GM18511 (cell line): ENCODE results near the gene ARHGEF7.

ENCODE experiments used
- ATAC-seq: cut with Tn5 transposase; IDR thresholded peaks from one replicate; pipeline ENCODE4 v1.9.1; 2021; ENCODE audit warnings: mild to moderate bottlenecking, moderate library complexity; ENCODE audit not compliant: unreplicated experiment

The ARHGEF7 gene

DNA sequence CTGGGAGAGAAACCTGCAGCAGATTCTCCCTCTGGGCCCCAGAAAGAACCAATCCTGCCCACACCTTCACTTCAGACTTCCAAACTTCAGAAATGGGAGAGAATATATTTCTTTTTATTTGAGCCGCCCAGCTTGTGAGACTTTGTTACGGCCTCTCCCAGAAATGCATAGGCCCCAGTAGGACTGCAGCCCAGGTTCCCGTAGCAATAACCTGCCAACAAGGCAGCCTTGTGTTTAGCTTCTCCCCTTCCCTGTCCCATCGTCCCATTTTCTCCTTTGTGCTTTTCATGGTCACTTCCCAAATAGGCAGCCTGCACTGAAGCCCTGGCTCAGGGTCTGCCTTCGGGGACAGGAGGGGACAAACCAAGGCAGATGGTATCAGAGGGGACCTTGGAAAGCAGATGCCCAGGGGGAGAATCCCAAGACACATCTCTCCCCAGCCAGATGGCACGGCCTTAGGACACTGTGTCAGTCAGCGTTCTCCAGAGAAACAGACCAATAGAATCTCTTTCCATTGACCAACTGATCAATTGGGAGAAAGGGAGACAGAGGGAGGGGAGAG lies 3.7 kb upstream of the ARHGEF7 start:
- no peak for ATAC-seq

DNA sequence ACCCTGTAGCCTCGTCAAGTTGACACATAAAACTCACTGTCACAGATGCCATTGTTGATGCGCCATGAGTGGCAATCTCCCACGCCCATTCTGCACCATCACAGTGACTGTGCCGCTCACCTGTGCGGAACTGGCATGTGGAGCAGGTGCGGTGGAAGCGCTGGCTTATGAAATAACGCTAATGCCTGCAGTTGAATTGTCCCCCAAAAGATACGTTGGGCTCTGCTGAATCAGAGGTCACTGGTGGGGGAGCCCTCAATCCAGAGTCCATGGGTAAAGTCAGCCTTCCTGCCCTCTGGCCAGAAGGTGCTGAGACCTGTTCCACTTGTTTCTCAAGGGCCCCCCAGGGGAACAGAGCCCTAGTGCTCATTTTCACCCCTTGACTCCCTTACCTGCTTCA lies 2.9 kb upstream of the ARHGEF7 start:
- no peak for ATAC-seq

DNA sequence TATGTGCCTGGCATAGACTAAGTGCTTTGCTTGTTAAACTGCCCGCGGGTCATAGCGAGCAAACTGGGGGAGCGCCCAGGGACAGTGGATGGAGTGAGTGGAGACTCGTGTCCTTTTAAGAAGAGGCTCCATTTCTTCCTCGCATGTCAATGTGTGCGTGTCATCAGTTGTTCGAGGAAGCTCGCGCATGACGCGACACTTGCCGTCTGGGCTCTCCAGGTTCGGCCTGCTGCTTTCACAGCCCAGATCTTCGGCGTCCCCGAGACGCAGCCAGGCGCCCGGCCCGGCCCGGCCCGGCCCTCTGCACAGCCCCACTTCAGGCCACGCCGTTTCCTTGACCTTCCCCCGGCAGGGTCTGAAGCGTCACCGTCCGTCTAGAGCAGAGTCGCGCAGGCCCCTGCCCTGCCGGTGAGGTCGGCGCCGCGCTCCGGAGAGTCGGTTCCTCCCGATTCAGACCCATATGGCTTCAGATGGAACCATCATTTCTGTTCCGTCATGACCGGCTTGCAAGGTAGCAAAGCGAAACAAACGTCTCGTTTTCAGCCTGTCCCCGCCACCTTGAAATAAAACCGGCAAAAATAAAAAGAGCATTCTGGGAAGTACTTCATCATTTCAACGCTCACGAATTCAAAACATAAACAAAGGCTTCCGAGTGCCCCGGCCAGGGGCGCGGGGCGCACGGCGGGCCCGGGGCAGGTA lies 599 bp upstream of the ARHGEF7 start:
- ATAC-seq: peak; percentile 44

DNA sequence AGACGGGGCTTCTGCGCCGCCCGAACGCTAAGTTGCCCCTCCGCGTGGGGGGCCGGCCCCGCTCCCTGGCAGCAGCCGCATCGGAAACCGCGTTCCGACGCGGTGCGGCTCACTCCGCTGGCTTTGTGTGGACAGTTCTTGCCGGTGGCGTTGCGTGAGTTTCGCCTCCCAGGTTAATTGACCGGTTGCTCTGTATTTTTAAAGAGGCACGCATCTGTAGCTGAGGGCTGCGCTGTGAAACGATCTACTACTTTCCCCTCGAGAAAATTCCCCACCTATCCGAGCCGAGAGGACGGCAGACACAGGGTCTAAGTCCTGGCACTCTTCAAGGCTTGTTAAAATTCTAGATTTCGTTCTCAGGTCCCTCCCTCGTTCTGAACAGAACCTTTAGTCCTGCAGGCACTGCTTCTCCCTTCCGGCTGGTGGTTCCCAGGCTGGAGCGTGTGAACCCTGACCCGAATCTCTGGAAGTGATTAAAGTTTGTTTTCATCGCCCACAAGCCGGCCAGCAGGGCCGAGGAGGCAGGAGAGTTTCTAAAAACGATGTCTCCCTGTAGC lies 933 bp downstream of the ARHGEF7 start:
- no peak for ATAC-seq

DNA sequence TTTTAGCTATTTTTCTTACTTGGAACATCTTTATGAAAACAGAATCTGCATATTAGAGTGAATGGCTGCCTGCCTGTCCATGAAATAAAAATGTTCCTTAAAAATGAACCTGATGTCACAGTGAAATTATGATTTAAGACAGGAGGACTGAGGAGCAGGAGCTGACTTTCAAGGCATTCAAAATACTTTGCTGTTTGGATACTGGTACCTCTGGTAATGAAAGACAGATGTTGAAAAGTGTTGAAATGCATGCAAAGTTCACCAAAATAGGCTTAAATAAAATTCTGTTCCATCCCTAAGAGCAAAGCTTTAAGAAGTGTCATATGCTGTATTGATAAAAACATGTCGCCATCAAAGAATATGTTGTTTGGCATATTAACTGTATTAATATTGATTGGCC lies 1.7 kb downstream of the ARHGEF7 start:
- no peak for ATAC-seq

DNA sequence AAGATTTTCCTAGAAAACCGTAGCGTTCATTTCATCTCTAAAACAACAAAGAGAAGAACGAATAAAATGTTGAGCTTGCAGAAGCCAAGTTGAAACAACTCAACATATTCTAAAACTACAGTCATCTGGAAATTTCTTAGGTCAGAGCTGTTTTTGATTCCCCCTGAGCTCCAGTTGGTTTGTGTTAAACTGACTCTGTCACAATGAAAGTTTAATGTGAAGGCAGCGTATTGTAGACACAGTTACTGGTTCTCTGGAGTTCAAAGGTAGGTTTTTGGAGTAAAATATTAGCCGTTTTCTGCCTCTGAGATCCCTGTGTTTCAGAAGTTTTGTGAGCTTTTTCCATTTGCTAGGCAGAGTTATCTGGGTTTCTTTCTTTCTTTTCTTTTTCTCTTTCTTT lies 2.2 kb downstream of the ARHGEF7 start:
- ATAC-seq: no peak

DNA sequence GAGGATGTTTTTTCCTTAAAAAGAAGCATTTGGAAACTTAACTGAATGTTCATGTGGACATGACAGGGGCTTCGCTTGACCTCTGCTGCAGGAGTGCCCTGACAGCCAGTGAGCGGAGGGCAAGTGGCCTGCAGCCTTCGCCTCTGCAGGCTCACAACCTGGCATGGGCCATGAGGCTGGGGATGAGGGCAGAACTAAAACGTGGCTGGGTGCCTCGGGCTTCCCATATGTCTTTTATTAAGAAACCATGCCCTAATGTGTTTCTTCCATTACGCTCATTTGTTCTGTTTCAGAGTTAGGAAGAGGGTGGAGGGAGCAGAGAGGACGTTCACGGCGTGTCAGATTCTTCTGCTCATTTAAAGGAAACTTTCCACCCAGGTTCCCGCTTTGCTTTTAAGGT lies 2.9 kb downstream of the ARHGEF7 start:
- no peak for ATAC-seq

DNA sequence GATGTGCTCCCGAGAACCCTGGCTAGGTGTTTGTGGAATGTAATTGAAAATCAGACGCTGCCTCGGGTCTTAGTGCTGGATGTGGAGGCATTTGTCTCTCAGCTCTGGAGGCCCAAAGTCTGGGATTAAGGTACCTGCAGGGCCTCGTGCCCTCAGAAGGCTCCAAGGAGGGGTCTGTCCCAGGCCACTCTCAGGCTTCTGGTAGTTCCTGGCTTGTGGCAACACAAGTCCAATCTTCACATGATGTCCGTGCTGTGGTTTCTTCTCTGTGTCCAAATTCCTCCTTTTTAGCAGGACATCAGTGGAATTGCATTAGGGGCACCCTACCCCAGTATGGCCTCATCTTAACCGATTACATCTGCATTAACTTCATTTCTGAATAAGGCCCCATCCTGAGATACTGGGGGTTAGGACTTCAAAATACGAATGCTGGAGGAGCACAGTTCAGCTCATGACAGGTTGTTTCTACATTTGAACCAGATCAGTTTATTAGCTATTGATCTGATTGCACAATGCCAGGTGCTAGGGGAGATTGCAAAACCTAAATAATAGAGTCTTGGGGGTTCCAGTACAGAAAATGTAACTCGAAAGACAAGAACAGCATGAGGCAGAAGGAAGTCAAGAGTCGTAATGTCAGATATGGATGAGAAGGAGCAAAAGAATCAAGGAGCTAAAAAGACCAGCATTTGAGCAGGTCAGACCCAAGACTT lies 3.9 kb downstream of the ARHGEF7 start:
- no peak for ATAC-seq

DNA sequence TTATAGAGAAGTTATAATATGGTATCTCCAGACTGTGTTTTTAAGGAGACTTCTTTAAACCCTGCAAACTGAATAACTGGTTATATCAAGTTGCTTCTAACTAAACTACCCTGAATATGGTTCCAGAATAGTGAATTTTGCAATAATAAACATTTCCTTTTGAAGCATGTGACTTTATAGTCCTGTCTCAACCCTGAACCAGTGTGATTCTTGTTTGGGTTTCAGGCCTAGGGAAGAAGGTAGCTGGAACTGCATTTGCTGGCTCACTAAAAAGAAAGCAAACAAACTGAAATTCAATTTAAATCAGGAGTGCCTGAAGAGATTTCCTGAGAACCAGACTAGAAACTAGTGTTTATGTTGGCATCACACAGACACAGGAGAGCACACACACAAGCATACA lies 4.9 kb downstream of the ARHGEF7 start:
- ATAC-seq: no peak

DNA sequence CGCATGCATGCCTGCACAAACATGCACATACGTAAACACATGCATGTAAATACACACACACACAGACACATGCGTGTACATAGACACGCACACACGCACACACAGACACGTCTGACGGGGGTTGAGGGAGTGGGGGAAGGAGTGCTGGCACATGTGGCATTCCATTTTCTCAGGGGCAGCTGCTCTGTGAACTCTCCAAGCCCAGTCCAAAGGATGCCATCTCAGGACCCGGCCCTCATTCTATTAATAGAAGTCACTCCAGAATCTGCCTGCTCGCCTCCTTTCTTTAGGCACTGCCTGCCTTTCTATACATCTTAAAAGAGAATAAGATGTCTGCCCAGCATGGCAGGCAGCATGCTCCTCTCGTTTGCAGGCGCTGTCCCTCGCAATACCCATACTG lies 5.3 kb downstream of the ARHGEF7 start:
- ATAC-seq: no peak

DNA sequence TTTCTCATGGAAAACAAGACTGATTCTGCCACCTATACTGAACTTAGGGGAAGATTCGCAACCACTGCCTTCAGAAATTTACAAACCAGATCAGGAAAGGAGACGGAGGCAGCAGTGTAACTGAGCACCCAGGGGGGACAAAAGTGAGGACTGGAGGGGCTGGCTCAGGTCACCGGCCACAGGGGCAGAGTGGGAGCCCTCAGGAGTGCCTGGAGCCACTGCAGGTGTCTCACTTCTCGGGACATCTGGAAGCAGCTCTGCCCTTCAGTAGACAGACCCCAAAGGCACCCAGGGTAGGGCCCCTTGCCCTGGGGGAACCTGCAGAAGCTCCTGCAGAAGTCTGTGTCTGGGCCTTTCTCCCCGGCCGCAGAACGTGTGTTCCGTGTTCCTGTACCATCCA lies 5.8 kb downstream of the ARHGEF7 start:
- no peak for ATAC-seq

DNA sequence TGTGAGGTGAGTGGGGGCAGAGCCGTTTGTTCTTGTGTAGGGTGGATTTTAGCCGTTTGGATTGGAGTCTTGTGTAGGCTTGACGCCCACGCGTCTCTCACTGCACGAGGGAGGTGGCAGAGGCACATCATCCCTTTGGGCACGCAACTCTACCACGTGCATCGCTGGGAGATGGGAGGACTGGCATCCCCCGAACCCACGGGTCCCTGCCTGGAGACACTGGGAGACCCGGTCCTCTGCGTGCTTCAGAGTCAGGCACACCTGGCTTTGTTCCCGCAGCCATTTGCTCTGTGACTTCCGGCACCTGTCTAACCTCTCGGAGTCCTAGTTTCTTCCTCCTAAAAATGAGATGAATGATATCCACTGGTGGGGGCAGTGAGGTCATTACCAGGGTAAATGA lies 6.4 kb downstream of the ARHGEF7 start:
- no peak for ATAC-seq

DNA sequence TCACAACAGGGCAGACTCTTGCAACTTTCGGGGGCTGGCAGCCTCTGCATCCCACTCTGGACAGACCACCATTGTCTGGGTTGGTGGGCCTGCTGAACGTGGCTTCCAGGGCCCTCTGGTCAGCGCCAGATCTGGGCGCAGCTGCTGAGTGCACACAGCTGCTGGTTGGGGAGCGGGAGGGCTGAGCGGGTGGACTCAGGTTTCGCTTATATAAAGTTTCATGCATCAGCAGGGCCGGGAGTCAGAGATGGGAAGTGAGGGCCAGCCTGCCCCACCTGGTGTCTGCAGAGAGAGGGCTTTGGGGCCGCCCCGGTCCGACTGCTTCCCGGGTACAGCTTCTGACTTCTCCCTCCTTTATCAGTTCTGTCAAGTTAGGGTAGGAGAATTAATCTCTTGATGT lies 6.9 kb downstream of the ARHGEF7 start:
- no peak for ATAC-seq

DNA sequence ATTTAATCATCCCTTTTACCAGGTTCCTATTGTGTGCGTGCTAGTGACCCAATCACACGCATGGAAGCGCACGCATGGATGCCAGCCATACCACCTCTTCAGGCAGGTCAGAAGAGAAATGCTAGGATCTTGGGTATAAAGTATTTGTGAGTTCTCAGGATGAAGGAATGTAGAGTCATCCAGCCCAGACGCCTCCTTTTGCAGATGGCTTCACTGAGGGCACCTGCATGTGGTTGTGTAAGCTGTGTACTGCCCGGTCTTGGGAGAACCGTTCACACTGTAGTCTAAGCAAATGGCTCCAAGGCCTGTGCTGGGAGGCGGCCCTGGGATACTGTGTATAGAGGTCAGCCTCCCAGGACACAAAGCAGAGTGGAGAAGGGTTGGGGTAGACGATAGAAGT lies 7.5 kb downstream of the ARHGEF7 start:
- ATAC-seq: no peak

DNA sequence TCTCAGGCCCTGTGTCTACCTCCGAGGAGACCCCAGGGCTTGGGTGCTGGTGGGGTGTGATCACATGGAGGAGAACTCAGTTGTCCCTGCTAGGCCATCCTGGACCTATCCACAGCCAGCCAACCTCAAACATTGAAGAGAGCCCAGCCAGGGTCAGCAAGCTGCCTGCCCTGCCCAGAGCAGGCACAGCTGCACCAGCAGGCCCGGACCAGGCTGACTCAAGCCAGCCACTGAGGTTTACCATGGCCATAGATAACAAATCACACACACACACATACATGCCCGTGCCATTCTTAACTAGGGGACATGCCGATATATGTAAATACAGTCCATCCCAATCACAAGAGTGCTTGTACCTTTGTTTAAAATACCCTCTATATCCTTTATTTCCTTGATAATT lies 8.1 kb downstream of the ARHGEF7 start:
- no peak for ATAC-seq

DNA sequence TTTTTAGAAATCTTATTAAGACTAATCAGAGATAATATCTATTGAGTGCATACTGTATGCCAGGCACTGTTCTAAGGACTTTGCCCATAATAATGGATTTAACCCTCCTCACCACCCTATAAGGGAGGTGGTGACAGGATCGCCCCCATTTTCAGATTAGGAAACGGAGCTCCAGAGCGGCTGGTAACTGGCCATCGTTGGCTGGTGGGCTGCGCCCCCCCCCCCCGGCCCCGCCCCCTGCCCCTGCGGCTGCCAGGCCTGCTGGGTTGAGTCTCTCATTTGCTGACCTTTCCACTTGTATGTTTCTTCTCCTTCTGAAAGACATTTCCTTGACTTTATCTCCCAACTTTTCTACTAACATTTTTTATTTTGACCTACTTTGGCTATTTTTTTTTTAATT lies 8.5 kb downstream of the ARHGEF7 start:
- ATAC-seq: no peak

DNA sequence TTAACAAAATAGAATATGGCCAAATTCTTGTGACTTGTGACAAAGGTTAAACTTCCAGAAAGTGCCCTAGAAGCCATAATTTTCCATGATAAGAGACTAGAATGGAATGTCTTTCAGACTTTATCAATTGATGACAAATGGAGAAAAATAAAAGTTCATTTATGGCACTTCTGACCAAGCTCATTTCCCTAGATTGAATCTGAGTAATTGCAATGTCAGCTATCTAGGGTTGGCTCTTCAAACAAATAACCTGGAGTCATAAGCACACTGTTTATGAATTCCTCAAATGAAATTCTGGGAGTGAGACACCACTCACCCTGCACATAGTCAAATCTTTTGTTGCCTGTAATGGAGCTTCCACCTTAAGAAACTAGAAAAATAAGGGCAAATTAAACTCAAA lies 11.4 kb downstream of the ARHGEF7 start:
- ATAC-seq: no peak

DNA sequence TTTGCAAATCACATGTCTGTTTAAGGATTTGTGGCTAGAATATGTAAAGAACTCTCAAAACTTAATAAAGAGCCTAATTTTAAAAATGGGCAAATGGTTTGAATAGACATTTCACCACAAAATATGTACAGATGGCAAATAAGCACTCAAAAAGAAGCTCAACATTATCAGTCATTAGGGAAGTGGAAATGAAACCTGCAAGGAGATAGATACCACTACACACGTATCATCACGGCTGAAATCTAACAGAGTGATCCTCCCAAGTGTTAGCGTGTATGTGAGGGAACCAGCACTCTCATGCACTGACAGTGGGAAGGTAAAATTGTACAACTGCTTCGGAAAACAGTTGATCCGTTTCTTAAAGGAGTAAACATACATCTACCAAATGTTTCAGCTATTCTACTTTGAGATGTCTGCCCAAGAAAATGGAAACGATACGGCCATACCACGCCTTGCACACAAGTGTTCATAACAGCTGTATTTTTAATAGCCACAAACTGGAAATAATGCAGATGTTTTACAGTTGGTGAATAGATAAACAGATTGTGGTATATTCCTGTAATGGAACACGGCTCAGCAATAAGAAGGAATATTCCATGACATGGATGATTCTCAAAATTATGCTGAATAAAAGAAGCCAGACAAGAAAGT lies 14.5 kb downstream of the ARHGEF7 start:
- ATAC-seq: peak; percentile 99

DNA sequence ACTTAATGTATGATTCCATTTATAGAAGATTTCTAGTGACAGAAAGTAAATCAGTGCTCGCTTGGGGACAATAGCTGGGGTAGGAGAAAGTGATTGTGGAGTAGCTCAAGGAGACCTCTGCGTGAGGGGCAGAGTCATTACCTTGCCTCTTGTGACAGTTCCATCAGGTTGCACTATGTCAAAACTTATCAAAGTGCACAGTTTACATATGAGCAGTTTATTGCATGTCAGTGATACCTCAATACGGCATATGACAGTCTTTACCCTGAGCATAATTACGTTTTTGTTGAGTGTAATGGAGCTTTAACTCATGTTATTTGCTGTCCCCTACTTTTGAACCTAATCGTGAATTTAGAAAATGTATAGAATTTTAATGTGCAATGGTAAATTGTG lies 15.0 kb downstream of the ARHGEF7 start:
- no peak for ATAC-seq

DNA sequence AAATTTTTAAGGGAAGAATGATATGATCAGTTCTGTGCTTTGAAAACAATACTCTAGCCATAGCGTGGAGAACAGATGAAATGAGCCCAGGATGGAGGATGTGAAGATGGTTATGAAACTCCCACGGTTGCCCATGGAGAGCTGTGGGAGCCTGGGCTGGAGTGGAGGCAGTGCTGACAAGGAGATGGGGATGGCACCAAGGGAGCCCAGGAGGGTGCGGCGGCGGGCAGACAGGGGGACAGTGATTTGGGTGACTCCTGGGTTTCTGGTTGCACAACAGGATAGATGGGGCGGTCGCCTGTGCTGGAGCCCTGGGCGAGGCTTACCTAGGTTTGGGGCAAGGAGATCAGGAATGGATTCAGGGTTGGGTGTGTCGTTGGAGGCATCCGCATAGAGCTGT lies 15.9 kb downstream of the ARHGEF7 start:
- ATAC-seq: no peak

DNA sequence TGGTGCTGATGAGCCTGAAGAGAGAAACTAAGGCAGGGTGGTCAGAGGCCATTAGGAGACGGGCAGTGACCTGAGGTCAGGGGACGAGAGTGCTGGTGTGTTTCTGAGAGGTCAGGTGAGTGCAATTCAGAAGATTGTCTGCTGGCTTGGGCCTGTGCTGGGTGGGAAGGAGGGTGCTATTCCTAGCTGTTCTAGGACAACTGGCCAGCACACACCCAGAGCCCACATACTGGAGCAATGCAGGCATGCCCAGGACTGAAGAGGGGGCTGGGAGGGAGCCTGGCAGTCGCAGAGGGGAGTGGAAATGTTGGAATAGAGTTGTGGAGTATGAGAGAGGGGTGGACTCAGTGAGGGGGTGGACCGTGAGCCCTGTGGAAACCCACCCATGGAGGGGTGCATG lies 16.5 kb downstream of the ARHGEF7 start:
- no peak for ATAC-seq

DNA sequence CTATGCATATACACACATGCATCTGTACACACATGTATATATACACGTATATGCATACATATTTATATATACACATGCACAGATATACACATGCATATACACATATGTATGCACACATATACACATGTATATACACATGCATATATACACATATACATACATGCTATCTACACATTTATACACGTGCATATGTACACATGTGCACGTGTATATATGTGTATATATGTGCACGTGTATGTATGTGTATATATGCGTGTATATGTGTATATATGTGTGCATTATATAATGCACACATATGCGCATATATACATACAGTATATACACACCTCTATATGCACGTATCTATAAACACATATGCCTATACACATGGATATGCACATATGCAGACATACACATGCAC lies 17.8 kb downstream of the ARHGEF7 start:
- no peak for ATAC-seq
